H1 (cell line): ENCODE results near the gene OGFRL1. TPM values are rescaled to one million over a fixed set of nuclear protein-coding genes. Genes with fewer than 3 reads are reported as not detected.

ENCODE experiments used
- CTCF ChIA-PET: fragments of 300-600 bp; sonication (Branson Sonifier 250); formaldehyde crosslinking; loops from one replicate; lab custom pipeline; 2021; ENCODE audit not compliant: partially characterized antibody; lab: Charles Lee
- POLR2A ChIA-PET: fragments of 300-600 bp; sonication (Branson Sonifier 250); formaldehyde crosslinking; loops from one replicate; lab custom pipeline; 2021; ENCODE audit warnings: inconsistent platforms; ENCODE audit not compliant: partially characterized antibody; lab: Charles Lee
- DNase-seq, 2 experiments: peaks; one replicate each; pipeline versions ENCODE4 v3.0.0 to v3.0.0-alpha.2; 2010 to 2022; ENCODE audit warnings: low spot score in 2 of 2, low read depth in 1 of 2, mixed read lengths in 1 of 2
- FAIRE-seq: peaks from 2 replicates; lab custom pipeline; 2011; peaks lifted over from hg19 to GRCh38; lab: Jason Lieb, UNC
- H2AFZ ChIP-seq: 2 replicates; pipeline ENCODE4 v1.8.1; 2012; ENCODE audit warnings: low read length, inconsistent platforms
- H2AK5ac ChIP-seq: 2 replicates; pipeline ENCODE4 v1.6.1; 2013; ENCODE audit warnings: low read depth, low read length
- H2BK120ac ChIP-seq: replicated peaks from 2 replicates; pipeline ENCODE3; 2013; ENCODE audit warnings: low read depth, low read length, inconsistent platforms
- H2BK12ac ChIP-seq: 2 replicates; pipeline ENCODE4 v1.6.1; 2013; ENCODE audit warnings: low read depth, low read length
- H2BK15ac ChIP-seq: 2 replicates; pipeline ENCODE4 v1.6.1; 2013; ENCODE audit warnings: low read length
- H2BK20ac ChIP-seq: 2 replicates; pipeline ENCODE4 v1.6.1; 2013; ENCODE audit warnings: low read length
- H2BK5ac ChIP-seq: 2 replicates; pipeline ENCODE4 v1.6.1; 2013; ENCODE audit warnings: low read depth, low read length
- H3K14ac ChIP-seq: 2 replicates; pipeline ENCODE4 v1.6.1; 2013; ENCODE audit warnings: inconsistent platforms; ENCODE audit not compliant: insufficient read length
- H3K18ac ChIP-seq: 2 replicates; pipeline ENCODE4 v1.6.1; 2013; ENCODE audit warnings: low read length; ENCODE audit errors: extremely low read depth
- H3K23ac ChIP-seq: 2 replicates; pipeline ENCODE4 v1.6.1; 2013; ENCODE audit warnings: inconsistent platforms; ENCODE audit not compliant: insufficient read length
- H3K23me2 ChIP-seq: 2 replicates; pipeline ENCODE4 v1.6.1; 2013; ENCODE audit warnings: low read depth, low read length
- H3K27ac ChIP-seq: 2 replicates; pipeline ENCODE4 v1.6.1; 2011; ENCODE audit warnings: low read depth, low read length, inconsistent platforms
- H3K27me3 ChIP-seq, 4 experiments: replicated peaks in 1 of 4; 1 replicate in 1 of 4; 2 replicates in 3 of 4; pipeline versions ENCODE4 v1.6.1 to v1.8.1; 2011 to 2013; ENCODE audit warnings: low read length in 3 of 4, mild to moderate bottlenecking in 3 of 4, inconsistent platforms in 2 of 4, mixed read lengths in 2 of 4, moderate library complexity in 1 of 4; ENCODE audit not compliant: control insufficient read depth in 3 of 4, insufficient read depth in 3 of 4; ENCODE audit errors: extremely low read depth in 1 of 4
- H3K36me3 ChIP-seq, 4 experiments: 2 replicates each; pipeline versions ENCODE4 v1.6.1 to v1.8.1; 2011 to 2013; ENCODE audit warnings: mild to moderate bottlenecking in 4 of 4, low read length in 3 of 4, moderate library complexity in 2 of 4, control low read depth in 1 of 4, inconsistent platforms in 1 of 4; ENCODE audit not compliant: insufficient read depth in 4 of 4, control insufficient read depth in 2 of 4
- H3K4ac ChIP-seq: replicated peaks from 2 replicates; pipeline ENCODE3; 2013; ENCODE audit warnings: low read length, low read depth, mixed read lengths, inconsistent platforms; ENCODE audit not compliant: insufficient read length
- H3K4me1 ChIP-seq, 4 experiments: replicated peaks in 1 of 4; 1 replicate in 1 of 4; 2 replicates in 3 of 4; pipeline versions ENCODE4 v1.6.1 to v1.8.1; 2011 to 2013; ENCODE audit warnings: low read length in 3 of 4, inconsistent platforms in 2 of 4, mixed read lengths in 1 of 4; ENCODE audit not compliant: insufficient read depth in 4 of 4, control insufficient read depth in 3 of 4
- H3K4me2 ChIP-seq, 2 experiments: 2 replicates each; pipeline versions ENCODE4 v1.6.1 to v1.8.1; 2011 to 2013; ENCODE audit warnings: low read depth in 2 of 2, low read length in 2 of 2, control low read depth in 1 of 2, inconsistent platforms in 1 of 2, mild to moderate bottlenecking in 1 of 2; ENCODE audit not compliant: insufficient read depth in 1 of 2
- H3K4me3 ChIP-seq, 4 experiments: fragments of 200-600, 300-600 bp in 1 of 4; sonication (generic), shearing (Covaris generic), sonication (Bioruptor Twin) in 1 of 4; 2 replicates each; pipeline versions ENCODE4 v1.5.1 to v1.8.1; 2011 to 2016; ENCODE audit warnings: low read length in 4 of 4, low read depth in 3 of 4, control low read depth in 2 of 4, inconsistent platforms in 2 of 4, mild to moderate bottlenecking in 2 of 4, mixed read lengths in 1 of 4, moderate library complexity in 1 of 4; ENCODE audit not compliant: insufficient read depth in 2 of 4; ENCODE audit errors: extremely low read depth in 1 of 4
- H3K56ac ChIP-seq: replicated peaks from 2 replicates; pipeline ENCODE3; 2013; ENCODE audit warnings: low read depth, mild to moderate bottlenecking, mixed read lengths, low read length, inconsistent platforms; ENCODE audit not compliant: insufficient read length
- H3K79me1 ChIP-seq: 2 replicates; pipeline ENCODE4 v1.6.1; 2013; ENCODE audit warnings: low read depth, low read length, control low read depth
- H3K79me2 ChIP-seq, 2 experiments: 2 replicates each; pipeline versions ENCODE4 v1.6.1 to v1.8.1; 2012 to 2013; ENCODE audit warnings: low read length in 2 of 2, mild to moderate bottlenecking in 2 of 2, inconsistent platforms in 1 of 2; ENCODE audit not compliant: insufficient read depth in 2 of 2, control insufficient read depth in 1 of 2
- H3K9ac ChIP-seq, 4 experiments: replicated peaks in 1 of 4; 1 replicate in 1 of 4; 2 replicates in 3 of 4; pipeline versions ENCODE4 v1.6.1 to v1.8.1; 2011 to 2013; ENCODE audit warnings: low read depth in 3 of 4, low read length in 3 of 4, control low read depth in 2 of 4, mild to moderate bottlenecking in 2 of 4, moderate library complexity in 2 of 4, inconsistent platforms in 1 of 4; ENCODE audit errors: extremely low read depth in 1 of 4
- H3K9me3 ChIP-seq, 2 experiments: 2 replicates each; pipeline versions ENCODE4 v1.6.1 to v1.8.1; 2012 to 2013; ENCODE audit warnings: mild to moderate bottlenecking in 2 of 2, moderate library complexity in 2 of 2, control low read depth in 1 of 2, inconsistent platforms in 1 of 2, low read depth in 1 of 2, low read length in 1 of 2, mixed read lengths in 1 of 2; ENCODE audit not compliant: insufficient read depth in 2 of 2
- H4K20me1 ChIP-seq, 2 experiments: replicated peaks in 1 of 2; 2 replicates each; pipeline versions ENCODE3 to v1.8.1; 2011 to 2013; ENCODE audit warnings: inconsistent platforms in 2 of 2, low read length in 2 of 2, mild to moderate bottlenecking in 1 of 2; ENCODE audit not compliant: insufficient read depth in 2 of 2, control insufficient read depth in 1 of 2
- H4K5ac ChIP-seq: 2 replicates; pipeline ENCODE4 v1.6.1; 2013; ENCODE audit warnings: low read length, low read depth, mixed read lengths, inconsistent platforms; ENCODE audit not compliant: insufficient read length
- H4K8ac ChIP-seq: 2 replicates; pipeline ENCODE4 v1.8.0; 2013; ENCODE audit warnings: mild to moderate bottlenecking, moderate library complexity, low read length, inconsistent platforms; ENCODE audit not compliant: insufficient read depth; ENCODE audit errors: extremely low read depth
- H4K91ac ChIP-seq: replicated peaks from 2 replicates; pipeline ENCODE3; 2013; ENCODE audit warnings: low read length, mixed read lengths, inconsistent platforms; ENCODE audit not compliant: insufficient read length
- CBX8 ChIP-seq: fragments of 300-800, 300-1000 bp; sonication (generic); IDR thresholded peaks from 2 replicates; pipeline ENCODE4 v1.7.1; 2016; ENCODE audit warnings: low read depth, low read length, borderline replicate concordance
- E2F6 ChIP-seq: IDR thresholded peaks from 2 replicates; pipeline ENCODE4 v1.6.1; 2012; ENCODE audit warnings: inconsistent platforms
- JUND ChIP-seq: IDR thresholded peaks from 2 replicates; pipeline ENCODE4 v1.6.1; 2011; ENCODE audit warnings: mild to moderate bottlenecking, improper control_type of control experiment, low read length
- SIN3A ChIP-seq, 2 experiments: IDR thresholded peaks in 1 of 2; conservative IDR thresholded peaks in 1 of 2; 2 replicates each; pipeline ENCODE4 v1.6.1; 2011 to 2012; ENCODE audit warnings: low read length in 2 of 2, improper control_type of control experiment in 1 of 2, low read depth in 1 of 2, mild to moderate bottlenecking in 1 of 2
- SP4 ChIP-seq: IDR thresholded peaks from 2 replicates; pipeline ENCODE4 v1.6.1; 2012; ENCODE audit warnings: low read length, inconsistent platforms
- TBP ChIP-seq: IDR thresholded peaks from 2 replicates; pipeline ENCODE4 v1.6.1; 2011; ENCODE audit warnings: low read depth, low read length, improper control_type of control experiment
- USF2 ChIP-seq: IDR thresholded peaks from 2 replicates; pipeline ENCODE4 v1.6.1; 2011; ENCODE audit warnings: low read length, improper control_type of control experiment
- WGBS, 2 experiments: shearing (Covaris generic) in 1 of 2; methylation state at CpG; one replicate each; pipeline versions ENCODE4 v1.1.6 to v1.1.7; 2013 to 2015; ENCODE audit warnings: low lambda C conversion rate in 2 of 2, mixed read lengths in 2 of 2, inconsistent platforms in 1 of 2, low coverage in 1 of 2, missing lambda C conversion rate in 1 of 2; ENCODE audit not compliant: insufficient replicate concordance in 2 of 2, insufficient coverage in 1 of 2, insufficient read length in 1 of 2; ENCODE audit errors: extremely low coverage in 1 of 2, missing lambda C conversion rate in 1 of 2; 5-methylcytosine and 5-hydroxymethylcytosine counted together
- polyA plus RNA-seq, 7 experiments: library from polyadenylated mRNA; depleted of rRNA in 3 of 7; stranded (reverse) in 5 of 7; unstranded in 2 of 7; fragments of >200 nt in 5 of 7; fragments of 200-250 nt in 2 of 7; gene quantifications; 1 replicate in 5 of 7; 2 replicates in 1 of 7; 4 replicates in 1 of 7; pipeline versions ENCODE4 v1.2.1 to v1.2.3, GENCODE V29; 2011 to 2013; ENCODE audit warnings: missing spikeins in 2 of 7, mixed read lengths in 2 of 7
- total RNA-seq: library from RNA; stranded (reverse); fragmentation: NEBNext Ultra II Directional; extraction: Animal tissue kit (Norgen Biotek cat#: 25700); gene quantifications from 2 replicates; pipeline ENCODE4 v1.2.1, GENCODE V29; 2021
- TF ChIP-seq, protein P1 (sequence below): IDR thresholded peaks from 2 replicates; pipeline ENCODE4 v1.6.1; 2012; ENCODE audit warnings: low read length, inconsistent platforms

OGFRL1 gene
- total and polyA plus RNA-seq, 2 of the 8 experiments (the other 6 are each of a cell fraction or from before 2014, with no cell fraction given), result 1.1 to 9.0 TPM

DNA sequence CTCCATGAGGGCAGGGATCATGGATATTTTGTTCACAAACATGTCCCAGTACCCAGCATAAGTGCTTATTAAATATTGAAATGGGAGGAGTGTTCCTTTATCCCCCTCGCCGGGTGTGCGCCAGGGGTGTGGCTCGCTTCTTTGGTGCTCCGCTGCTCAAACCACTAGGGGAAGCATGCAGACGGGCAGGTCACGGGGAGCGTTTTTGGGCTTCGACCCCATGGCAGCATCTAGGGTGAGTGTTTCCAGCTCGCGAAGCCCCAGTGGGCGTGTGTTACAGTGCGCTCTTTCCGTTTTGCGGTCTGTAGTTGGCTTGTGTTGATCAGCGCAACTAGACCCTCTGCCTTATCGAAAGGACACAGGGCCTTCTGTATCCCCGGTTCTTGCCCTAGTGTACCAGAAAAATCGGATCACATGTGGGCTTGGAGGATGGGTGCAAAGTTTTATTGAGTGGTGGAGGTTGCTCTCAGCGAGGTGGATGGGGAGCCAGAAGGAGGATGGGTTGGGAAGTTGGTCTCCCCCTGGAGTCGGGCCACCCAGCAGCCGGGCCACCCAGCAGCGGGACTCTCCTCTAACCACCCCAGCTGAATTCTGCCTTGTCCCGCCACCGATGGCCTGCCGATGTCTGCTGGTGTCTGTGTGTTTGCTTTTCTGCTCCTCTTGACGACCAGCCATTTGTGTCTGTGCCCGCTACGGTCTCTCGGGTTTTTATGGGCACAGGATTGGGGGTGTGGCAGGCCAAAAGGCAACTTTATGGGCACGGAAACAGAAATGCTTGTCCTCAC lies 43.2 kb upstream of the OGFRL1 start:
- ChIA-PET POLR2A (no interaction called here), CTCF (interaction anchor here (1.2 to 1.3 kb wide), 2 partner anchors 18 to 165 kb away, joined by 3 to 4 read pairs; no protein-coding TSS in a partner anchor)
- no peak overlapping the region for H3K27ac ChIP-seq
- H3K4ac ChIP-seq, result no peak overlapping the region
- no peak overlapping the region for H4K91ac ChIP-seq
- 0 out of 2 replicates have a peak overlapping the region, but pooled peaks have one; percentile 34 for H2BK20ac ChIP-seq
- no peak overlapping the region for H3K23ac ChIP-seq
- H3K4me3 ChIP-seq, result no peak overlapping the region
- peak overlapping the region; percentile 60; the same call in 1 of the 2 replicates for H2BK12ac ChIP-seq
- no peak overlapping the region for H2BK15ac ChIP-seq
- H3K36me3 ChIP-seq, result no peaks in the 10 kb centered on the region
- peaks cover 0 to 4% (median under 1%) of the 10 kb centered on the region in 4 experiments; a peak in 2 of 7 replicates for H3K4me1 ChIP-seq
- H3K18ac ChIP-seq, result no peak overlapping the region
- no peak overlapping the region for H3K9ac ChIP-seq
- H2AK5ac ChIP-seq, result no peak overlapping the region
- no peak overlapping the region for H3K14ac ChIP-seq
- no peak overlapping the region for H4K5ac ChIP-seq
- FAIRE-seq (no peak), DNase-seq (no peak)
- H3K9me3 ChIP-seq, result no peaks in the 10 kb centered on the region; a peak in 1 of 4 replicates
- WGBS, 2 experiments, result 98% methylated on average over 31 of the region's 31 CpGs; no CpG with 5 or more reads in 1 of the 2 experiments
- H3K23me2 ChIP-seq, result no peaks in the 10 kb centered on the region
- no peak overlapping the region for H2BK120ac ChIP-seq
- no peak overlapping the region for H2AFZ ChIP-seq
- no peak overlapping the region for H4K8ac ChIP-seq
- H3K4me2 ChIP-seq, result no peak overlapping the region
- H3K79me1 ChIP-seq, result no peaks in the 10 kb centered on the region
- H3K27me3 ChIP-seq, result no peaks in the 10 kb centered on the region
- no peaks in the 10 kb centered on the region for H3K79me2 ChIP-seq
- no peaks in the 10 kb centered on the region for H4K20me1 ChIP-seq
- no peak overlapping the region for H2BK5ac ChIP-seq
- H3K56ac ChIP-seq, result no peak overlapping the region
- TF ChIP-seq, protein P1, sequence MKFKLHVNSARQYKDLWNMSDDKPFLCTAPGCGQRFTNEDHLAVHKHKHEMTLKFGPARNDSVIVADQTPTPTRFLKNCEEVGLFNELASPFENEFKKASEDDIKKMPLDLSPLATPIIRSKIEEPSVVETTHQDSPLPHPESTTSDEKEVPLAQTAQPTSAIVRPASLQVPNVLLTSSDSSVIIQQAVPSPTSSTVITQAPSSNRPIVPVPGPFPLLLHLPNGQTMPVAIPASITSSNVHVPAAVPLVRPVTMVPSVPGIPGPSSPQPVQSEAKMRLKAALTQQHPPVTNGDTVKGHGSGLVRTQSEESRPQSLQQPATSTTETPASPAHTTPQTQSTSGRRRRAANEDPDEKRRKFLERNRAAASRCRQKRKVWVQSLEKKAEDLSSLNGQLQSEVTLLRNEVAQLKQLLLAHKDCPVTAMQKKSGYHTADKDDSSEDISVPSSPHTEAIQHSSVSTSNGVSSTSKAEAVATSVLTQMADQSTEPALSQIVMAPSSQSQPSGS, result no peak
- TF ChIP-seq E2F6, result no peak
- no peak for TF ChIP-seq JUND
- TF ChIP-seq CBX8, result no peak
- no peak for TF ChIP-seq SIN3A (conservative IDR thresholded peaks at IDR 0.05 in 1 of 2, IDR thresholded peaks at IDR 0.05 in 1 of 2; ENCODE audit: low read depth in 1 of 2, low read length in 2 of 2)
- no peak for TF ChIP-seq TBP
- no peak for TF ChIP-seq SP4
- no peak for TF ChIP-seq USF2
